ENCODE results near the gene GPAM. TPM values are rescaled to one million over a fixed set of nuclear protein-coding genes. Genes with fewer than 3 reads are reported as not detected.
"Not testable (repeated sequence)": the region's sequence is repeated elsewhere in the genome, so short reads cannot be mapped to it uniquely, and the experiment has no call there.

GPAM gene
- polyA plus RNA-seq, 12 donors: 7.4 to 14.8 (median 10.9) TPM; not detected in 1

DNA sequence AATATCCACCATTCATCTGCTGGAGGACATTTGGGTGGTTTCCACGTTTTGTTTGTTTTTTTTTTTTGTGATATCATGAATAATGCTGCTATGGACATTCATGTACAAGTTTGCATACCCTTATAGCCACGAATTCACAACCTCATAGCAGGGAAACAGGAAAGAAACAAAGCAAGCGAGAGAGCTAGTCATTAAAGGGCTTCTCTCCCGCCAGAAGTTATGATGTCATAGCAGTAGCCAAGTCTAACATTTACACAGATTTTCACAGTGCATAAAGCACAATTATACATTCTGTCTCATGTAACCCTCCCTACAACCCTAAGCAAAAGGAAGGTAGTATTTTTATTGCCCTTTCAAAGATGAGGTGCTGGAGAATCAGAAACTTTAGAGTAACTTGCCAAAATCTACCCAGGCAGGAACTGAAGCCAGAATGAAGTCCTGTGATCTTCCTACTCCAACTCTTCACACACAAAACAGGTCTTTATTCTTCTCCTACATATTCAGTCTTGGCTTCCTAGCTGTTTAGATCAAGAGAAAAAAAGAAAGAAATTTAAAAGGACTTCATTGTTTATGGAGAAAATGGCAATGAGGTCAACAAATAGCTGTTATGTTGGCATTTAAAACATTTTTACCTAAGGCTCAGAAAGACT is 33.9 kb upstream of the GPAM start:
- DNase-seq: no peak

DNA sequence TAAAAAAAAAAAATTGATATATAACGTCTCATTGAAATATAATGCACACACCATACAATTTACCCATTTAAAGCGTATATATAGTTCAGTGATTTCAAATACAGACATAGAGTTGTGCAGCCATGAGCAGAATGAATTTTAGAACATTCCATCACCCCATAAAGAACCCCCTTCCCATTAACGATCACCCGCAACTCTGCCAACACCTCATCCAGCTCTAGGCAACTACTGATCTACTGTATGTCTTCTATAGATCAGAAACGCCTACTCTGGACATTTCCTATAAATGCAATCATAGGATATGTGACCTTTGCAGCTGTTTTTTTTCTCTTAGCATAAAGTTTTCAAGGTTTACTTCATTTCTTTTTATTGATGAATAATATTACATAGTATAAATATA is 33.4 kb upstream of the GPAM start:
- no peak for DNase-seq

DNA sequence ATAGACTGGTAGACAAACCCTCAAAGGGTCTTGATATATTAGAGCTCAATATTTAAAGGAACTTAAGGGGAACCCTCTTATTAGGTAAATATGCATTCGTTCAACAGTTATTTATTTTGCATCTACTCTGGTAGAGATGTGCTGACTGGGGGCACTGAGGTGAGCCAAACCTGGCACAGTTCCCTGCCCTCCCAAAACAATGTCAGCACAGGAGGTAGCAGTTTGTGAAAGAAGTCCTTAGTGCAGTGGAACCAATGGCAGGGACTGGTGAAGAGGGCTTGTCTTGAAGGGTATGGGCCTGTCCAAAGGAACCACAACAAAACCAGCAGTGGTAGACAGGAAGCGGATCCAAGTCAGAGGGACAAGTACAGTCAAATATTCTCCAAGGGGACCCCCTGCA is 32.6 kb upstream of the GPAM start:
- no peak for DNase-seq

DNA sequence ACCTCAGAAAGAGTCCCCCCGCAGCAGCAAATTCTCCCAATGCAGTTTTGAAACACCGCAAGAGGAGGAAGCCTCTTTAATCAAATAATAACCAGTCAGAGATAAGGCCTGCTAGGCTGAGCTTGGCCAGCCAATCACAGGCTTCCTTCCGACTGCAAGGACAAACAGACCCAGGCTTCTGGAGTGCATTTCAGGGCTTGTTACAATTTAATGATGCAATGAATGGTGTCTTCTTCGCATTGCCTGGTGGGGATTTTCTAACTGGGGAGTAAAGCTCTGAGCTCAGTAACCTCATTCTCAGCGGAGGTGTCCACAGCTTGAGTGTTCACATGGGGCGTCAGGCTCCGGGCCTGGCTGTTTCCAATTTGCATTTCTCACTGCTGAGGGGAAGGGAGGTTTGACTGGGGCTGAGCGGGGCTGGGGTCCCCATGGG is 31.8 kb upstream of the GPAM start:
- no peak for DNase-seq

DNA sequence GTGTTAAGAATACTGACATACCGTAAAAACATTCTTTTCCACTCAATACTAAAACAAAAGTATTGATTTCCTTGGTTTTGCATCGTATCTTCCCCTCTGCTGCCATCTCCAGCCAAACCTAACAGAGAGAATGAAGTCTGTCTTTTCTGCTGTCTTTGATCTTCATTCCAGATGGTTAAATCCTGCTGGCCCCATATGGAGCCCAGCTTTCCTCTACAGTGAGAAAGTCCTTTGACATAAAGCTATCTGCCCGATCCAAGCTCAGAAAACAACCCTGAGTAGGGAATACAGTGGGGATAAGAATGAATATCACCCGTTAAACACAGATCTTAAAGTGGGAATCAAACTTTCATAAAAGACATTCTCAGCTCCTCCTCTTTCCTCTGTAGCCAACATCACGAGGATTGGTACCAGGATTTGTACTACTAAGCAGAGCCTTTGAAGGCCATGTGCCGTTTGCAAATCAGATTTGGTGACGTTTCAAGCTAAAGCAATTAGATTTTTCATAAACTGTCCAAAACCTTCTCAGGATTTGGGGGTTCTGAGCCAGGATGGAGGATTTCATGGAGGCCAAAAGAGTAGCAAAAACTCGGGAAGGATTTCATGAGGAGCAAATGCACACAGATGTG is 30.8 kb upstream of the GPAM start:
- DNase-seq: no peak

DNA sequence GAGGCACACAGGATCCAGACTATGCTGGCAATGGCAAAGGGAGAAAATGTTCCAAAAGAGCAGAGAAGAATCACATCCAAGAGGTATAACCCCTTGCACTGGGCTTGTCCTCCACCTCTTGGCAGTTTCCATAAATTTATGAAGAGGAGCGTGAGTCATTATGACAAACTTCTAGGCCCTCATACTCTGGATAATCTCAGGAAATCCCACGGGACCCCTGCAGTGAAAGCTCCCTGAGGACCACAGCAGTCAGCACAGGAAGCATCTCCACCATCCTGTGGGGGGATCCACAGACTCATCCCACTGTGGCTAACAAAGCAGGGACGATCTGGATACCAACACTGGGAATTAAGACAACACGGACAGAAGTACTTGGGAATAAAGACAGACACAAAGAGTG is 30.3 kb upstream of the GPAM start:
- DNase-seq: no peak

DNA sequence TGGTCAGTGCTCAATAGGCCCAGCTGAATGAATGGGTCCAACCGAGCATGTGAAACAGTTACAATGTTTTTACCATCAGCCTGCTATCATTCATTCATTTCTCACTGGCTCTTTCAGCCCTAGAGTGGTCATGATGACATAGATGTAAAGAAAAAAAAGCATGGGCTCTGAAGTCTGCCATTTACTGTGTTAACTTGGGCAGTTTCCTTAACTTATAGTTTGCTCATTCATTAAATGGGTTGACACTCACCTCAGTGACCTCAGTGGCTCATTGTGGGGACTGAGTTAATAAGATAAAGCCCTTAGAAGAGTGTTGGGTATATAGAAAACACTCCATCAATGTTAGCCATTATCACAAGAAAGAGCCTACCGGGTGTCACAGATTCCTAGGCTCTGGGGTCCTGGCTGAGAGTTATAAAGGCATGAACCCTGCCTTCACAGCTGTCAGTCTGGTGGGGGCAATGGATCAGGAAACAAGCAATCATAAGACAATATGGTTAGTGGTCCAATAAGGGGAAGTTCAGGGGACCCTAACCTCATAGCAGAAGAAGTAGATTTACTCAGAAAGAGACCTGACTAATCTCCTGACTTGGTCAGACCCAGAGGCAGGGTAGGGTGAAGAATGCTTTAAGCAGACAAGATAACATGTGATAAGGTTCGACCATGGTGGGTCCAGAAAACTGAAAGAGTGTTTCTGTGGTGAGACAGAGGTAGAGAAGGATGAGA is 29.7 kb upstream of the GPAM start:
- DNase-seq: no peak

DNA sequence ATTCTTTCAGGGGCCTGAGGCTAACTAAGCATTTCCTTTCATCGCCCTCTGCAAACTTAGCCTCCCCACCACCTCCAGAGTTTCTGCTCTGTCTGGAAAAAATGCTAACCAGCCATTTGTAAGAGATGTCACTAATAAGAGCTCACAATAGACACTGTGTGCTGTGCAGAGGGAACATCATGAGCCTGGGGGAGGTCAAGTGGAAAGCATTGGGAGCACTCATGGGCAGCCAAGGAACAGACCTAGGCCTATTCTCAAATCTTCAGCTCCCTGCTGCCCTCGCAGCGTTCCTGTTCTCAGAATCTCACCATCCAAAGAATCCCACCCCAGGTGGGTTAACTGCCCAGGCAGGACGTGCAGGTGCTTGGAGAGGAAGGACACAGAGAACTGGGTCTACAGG is 27.1 kb upstream of the GPAM start:
- no peak for DNase-seq

DNA sequence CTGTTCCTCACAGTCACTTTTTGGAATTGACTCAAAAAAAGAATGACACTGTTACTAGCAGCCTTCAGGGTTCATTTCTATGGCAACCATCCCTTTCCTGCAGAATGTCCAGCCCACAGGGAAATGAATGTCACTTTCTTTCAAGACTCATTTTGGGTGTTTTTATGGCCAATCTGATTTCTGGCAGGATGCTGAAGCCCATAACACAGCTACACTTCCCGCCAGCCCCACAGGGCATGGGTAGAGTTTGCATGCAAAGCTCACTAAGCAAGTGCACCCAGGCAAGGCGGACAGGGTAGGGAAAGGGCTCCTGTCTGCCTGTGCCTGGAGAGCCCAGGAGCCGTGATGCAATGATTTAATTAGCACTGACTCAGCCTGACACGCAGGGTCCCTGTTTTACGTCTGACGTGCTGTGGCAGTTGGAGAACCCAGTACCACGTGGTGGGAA is 26.1 kb upstream of the GPAM start:
- no peak for DNase-seq

DNA sequence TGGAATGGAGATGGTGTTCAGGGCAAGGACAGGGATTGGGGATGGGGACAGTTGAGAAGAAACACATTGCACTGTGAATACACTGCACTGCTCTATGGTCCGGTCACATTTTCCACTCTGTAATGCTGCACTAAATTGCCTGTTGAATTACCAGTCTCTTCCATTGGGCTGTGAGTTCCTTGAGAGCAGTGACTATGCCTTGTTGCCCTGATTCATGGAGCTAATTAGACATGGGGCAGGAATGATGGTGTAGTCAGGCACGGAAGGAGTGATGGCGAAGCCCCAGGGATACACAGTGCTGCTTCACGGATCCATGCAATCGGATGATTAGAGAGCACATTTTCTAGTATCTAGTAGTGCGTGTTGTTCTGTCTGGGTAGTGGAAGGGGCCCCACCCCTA is 25.4 kb upstream of the GPAM start:
- peak; percentile 57 for DNase-seq

DNA sequence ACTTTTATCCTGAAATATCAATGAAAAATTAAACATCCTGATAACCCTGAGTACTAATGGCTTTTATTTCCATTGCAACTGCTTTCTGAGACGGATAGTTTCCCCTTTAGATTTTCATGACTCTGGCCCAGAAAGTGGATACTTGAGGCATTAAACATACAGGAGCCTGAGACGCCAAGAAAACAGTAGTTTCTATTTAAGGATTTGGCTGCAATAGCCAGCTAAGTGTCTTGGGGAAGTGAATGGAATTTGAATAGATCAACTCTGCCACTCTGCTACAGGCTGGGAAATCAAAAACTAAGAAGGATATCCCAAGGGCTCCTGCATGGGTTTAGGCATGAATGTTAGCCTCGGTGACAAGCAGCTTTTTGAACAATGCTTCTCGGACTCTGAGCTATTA is 24.7 kb upstream of the GPAM start:
- DNase-seq: peak; percentile 60

DNA sequence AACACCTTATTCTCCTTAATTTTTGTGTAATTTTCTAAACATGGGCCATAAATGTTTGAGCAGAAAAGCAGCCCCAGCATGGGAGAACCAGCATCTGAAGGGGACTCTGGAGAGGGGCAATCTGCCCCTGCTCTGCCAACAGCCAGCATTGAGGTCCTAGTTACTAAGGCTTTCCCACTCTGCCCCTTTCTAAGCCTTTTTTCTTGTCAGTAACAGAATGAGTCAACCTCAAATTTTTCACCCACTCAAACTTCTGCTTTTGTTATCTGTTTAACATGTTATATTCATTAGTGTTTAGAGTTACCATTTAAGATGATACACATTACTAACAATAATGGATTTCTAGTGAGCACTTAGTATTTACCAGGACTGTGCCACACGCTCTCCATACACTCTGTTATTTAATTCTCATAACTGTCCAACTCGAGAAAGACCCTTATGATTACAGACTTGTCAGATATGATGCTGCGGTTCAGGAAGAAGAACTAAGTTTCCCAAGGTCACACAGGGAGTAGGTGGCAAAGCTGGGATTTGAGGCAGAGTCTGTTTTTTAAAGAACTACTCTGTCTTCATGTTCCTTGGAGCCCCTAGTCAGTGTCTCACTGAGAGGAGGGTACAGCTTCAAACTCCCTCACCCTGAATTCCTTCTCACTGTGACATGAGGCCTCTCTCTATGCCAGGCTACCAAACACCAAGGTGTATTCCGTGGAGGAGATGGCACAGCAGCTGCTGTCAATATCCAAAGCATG is 19.9 kb upstream of the GPAM start:
- DNase-seq: no peak

DNA sequence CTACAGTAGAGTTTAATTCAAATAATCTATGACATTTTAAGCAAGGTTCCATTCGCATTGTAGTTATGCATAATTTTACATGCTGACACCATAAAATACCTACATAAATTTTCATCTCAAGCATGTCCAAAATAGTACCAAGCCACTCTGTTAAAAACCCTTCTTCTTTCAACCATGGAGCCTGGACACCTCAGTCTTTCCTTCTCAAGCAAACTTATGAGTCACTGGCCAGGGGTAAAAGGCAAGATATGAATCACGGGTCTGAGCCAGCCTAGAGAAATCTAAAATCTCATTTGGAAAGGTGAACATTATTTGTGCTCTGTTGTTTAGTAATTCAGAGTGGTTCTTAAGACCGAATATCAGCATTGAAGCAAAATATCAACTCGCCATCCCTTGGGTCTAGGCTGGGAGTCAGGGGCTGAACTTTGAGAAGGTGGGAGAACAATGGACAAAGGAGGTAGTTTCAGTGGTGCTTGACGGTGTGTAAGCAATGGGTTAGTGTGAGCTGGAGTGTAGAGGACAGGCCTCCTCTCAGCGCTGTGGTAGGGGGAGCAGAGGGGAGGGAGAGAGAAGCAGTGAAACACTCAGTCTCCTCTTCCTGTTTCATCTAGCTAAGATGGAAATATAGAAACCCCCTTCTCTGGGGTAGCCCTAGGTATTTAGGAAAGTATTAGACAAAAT is 19.1 kb upstream of the GPAM start:
- DNase-seq: no peak

DNA sequence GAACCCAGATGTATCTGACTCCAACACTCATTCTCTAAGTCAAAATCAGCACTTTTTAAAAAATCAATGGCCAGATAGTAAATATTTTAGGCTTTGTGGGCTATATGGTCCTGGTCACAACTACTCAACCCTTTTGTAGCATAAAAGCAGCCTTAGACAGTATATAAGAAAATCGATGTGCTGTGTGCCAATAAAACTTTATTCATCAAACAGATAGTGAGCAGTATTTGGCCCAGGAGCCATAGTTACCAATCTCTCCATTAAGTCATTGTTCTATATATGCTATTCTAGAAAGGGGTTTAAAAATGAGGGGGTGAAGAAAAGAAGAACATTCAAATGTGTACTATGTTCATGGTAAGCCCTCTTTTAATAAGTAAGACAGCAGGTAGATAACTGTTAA is 18.5 kb upstream of the GPAM start:
- DNase-seq: no peak

DNA sequence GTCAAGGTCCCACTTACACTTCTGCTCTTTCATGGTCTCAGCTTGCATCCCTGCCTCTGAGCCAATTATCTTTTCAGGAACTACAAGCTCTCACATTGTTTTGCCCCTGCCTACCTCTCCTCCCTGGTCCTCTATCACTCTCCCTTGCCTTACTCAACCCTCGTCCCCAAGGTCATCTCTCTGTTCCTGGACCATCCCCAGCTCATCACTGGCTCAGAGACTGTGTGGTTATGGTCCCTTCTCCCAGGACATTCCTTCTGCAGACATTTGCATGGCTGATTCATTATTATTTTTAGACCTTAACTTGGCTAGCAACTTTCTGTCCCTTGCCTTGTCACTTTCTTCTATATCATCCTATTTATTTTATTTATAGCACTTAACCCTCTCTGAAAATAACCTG is 17.8 kb upstream of the GPAM start:
- DNase-seq: no peak

DNA sequence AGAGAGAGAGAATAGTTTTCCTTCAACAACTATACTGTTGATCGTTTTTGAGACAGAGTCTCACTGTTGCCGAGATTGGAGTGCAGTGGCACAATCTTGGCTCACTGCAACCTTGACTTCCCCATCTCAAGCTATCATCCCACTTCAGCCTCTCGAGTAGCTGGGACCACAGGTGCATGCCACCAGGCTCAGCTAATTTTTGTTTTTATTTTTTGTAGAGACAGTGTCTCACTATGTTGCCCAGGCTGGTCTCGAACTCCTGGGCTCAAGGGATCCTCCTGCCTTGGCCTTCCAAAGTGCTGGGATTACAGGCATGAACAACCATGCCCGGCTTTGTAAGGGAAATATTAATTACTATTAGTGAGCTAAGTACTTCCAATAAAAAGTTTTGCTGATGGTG is 16.7 kb upstream of the GPAM start:
- not testable (repeated sequence) for DNase-seq

DNA sequence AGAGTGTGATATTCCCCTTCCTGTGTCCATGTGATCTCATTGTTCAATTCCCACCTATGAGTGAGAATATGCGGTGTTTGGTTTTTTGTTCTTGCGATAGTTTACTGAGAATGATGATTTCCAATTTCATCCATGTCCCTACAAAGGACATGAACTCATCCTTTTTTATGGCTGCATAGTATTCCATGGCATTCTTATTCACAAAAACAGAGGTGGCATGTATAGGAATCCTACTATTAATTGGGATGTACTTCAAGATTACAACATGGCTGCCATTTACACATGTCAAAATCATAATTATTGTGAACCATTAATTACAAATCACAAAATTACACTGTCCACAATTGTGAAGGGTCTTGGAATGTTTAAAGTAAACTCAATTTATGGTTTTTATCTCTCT is 14.1 kb upstream of the GPAM start:
- not testable (repeated sequence) for DNase-seq

DNA sequence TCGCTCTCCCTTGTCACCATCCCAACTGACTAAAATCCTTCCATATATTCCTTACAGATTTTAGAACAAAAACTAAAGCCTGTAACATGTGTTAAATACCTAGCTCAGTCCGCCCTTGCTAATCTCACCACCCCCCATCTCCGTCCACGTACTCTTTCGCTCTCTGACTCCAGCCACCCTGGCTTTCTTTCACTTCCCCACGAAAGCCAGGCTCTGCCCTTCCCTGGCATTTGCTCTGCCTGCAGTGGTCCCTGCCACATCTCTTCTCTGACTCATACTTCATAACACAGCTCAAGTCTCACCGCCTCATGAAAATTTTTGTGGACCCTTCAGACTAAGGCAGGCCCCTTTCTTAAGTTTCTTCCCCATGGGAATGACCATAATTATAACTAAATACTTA is 11.7 kb upstream of the GPAM start:
- DNase-seq: no peak

DNA sequence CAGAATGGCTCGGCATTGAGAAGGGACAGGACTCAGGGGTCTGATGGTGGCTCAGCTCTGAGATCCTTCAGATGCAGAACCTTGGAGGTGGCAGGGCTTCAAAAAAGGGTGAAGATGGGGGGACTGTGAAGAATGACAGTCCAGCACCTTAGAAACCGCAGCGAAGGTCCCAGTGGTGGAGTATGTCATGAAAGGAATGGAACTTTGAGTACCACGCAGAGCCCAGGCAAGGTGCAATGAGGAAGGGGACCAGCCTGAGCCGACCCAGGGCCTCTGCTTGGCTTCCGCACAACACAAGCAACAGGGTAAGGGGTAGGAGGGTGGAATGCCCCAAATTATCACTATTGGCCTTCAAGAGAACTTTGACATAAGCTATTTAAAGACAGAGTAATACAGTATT is 8.2 kb upstream of the GPAM start:
- DNase-seq: no peak

DNA sequence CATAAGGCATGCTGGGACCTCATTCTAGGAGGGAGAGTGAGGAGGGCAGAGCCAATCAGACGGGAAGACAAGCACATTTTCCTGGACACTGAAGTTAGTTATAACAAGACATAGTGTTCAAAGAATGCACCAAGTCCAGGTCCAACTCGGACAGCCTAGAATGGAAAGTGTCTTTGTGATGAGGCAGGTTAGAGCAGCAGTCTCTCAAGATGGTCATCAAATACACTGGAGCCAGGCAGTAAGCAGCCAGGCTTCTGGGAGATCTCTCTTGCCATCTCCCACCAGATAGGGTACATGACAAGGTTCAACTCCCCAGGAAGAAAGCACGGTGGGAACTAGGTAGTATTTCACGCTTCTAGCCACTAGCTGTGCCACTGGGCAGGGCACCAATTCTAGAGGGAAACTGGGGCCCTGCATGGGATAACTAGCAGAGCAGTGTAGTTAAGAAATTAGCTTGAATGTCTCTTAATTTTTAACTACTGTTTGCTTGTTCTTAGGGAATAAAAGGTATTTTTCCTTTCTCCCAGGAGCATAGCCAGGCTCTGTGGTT is 7.6 kb upstream of the GPAM start:
- no peak for DNase-seq

DNA sequence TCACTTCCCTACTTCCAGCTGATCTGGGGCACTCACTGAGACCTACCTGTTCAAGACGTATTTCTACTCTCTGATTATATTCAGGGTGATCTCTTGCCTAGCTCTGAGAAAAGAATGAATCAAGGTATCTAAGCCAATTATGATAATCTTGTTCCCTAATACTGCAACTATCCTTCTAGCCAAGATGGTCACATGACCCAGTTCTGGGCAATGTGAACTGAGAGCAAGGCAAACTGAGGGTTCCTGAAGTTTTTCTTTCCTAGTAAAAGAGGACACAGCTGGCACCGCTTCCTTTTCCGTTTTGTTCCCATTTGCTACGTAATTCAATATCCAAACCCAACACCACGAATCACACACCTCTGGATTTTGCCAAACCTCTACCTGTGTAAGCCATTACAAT is 5.9 kb upstream of the GPAM start:
- DNase-seq: no peak

DNA sequence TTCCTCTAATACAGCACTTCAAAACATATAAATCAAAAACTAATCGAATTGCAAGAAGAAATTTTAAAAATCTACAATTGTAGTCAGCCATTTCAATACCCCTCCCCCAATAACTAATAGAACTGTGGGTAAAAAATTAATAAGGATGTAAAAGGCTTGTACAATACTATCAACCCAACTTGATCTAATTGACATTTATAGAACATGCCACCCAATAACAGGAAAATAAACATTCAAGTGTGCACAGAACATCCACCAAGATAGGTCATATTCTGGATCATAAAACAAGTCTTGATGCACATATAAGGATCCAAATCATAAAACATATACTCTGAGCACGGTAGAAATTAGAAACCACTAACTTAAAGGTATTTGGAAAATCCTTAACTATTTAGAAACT is 4.0 kb upstream of the GPAM start:
- no peak for DNase-seq
